TTC549 (cell line): ENCODE results near the gene PAX7.

Experiments used
- FAIRE-seq: peaks from 2 replicates; lab custom pipeline; 2012; peaks lifted over from hg19 to GRCh38; lab: Jason Lieb, UNC

PAX7 gene

DNA sequence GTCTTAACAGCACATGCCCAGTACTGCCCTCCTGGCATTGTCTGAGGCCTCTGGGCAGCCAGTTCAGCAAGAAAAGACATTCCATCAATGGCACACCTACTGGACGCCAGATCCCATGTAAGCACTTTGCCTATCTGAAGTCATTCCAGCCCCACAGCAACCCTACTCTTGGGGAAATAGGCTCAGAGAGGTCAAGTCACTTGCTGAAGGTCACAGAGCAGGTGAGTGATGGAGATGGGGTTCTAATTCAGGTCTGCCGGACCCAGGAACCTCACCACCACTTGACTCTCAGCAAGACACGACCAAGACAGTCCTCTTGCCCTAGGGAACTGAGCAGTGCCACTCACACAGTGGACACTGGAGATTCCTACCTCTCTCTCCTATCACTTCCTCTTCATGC, 79.4 kb downstream of the PAX7 start:
- no peak for FAIRE-seq

GRCh38 chr1:18711003-18711402, 80.4 kb downstream of the PAX7 start:
- no peak for FAIRE-seq

DNA sequence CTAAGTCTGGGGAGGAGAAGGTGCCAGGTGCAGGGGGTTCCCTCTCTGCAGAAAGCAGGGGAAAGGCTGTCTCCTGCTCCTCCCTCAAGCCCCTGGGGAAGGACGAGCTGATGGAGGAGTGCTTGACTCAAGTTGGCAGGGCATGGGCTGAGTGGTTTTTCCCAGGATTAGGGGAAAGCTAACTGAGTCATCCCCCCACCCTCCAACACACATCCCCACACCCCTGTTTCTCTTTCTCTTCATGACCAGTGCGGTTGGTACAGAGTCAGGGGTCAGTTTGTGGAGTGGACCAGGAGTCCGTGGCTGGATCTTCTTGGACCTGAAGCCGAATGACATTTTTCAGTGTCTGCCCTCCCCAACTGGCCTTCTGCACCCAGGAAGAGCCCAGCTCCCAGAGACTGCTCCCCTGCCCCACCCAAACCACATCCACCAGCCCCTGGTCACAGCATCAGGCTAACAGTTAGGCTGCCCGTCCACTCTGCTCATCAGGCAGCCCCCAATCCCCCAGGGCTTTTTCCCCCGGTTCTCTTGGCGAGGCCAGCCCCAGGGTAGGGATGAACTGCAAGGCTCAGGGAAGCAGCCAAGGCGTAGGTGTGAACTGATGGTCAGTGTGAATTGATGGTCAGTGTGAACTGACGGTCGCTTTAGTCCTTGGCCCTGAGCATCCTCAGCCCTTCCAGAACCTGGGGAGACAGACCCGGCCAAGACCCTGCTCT, 81.0 kb downstream of the PAX7 start:
- no peak for FAIRE-seq

DNA sequence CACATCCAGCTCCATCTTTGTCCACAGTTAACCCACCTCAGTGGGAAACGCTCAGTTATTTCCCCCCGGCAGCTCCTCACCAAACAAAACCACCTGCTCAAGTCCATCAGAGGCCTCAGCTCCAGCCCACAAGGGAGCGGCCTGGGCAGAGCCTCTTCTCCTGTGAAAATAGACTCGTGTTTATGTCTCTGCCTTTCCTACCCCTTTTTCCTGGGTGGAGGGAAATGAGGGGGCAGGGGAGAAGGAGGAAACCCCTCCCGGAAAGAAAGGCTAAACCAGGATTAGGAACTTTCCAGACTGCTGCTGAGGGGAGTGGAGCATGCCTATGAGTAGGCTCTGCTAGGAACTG, 81.6 kb downstream of the PAX7 start:
- no peak for FAIRE-seq

DNA sequence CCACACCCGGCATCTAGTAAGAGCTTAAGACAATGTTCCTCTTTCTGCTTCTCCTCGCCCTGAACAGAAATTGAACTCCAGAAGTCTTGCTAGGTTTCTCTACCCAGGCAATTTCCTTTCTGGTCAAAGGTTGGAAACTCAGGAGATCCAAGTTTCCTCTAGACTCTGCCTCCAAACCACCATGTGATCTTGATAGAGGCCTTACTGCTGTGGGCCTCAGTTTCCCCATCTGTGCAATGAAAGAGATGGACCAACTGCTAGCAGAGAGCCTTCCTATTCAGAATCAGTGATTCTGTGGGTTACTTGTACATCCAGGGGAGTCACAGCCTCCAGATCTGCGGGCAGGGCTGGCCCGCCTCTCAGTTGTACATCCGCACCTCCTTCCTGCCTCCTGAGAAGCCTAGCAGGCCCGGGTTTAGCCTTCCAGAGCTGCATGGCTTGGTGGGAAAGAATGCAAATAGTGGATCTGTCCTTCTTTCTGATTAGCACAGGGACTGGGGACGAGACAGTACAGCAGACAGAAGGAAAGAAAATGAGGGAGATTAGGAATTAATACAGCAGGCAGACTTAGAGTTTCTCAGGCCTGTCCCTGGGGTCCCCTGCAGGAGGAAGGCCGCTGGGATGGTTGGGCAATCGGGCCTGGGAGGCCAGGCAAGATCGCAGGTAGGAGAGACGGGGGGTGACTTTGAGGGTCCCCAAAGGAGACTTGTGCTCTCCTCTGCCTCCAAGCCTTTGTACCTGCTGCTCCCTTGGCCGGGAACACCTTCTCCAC, 83.9 kb downstream of the PAX7 start:
- no peak for FAIRE-seq

GRCh38 chr1:18716112-18716784, 85.6 kb downstream of the PAX7 start:
- FAIRE-seq = no peak

- no peak for FAIRE-seq
Measured at GRCh38 chr1:18716785-18717678, 86.4 kb downstream of the PAX7 start.

GRCh38 chr1:18719786-18720451, 89.3 kb downstream of the PAX7 start:
- FAIRE-seq = no peak

DNA sequence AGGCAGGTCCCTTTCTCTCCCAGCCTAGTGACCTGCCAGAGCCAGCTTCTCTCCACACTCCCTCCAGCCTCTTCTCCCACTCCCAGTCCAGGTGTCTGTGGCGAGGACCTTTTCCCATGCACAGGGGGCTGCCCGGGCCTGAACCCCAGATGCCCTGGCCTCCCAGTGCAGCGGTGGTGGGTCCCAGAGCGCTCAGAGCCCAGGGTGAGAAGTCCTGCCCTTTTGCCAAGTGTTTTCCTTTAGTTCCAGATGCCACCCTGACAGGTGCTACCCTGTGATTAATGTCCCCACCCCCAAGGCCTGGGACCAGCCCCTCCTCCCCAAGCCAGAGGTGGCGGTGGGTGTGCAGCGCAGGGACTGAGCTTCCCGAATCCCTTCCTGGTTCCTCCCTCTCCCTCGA, 90.4 kb downstream of the PAX7 start:
- FAIRE-seq = no peak

DNA sequence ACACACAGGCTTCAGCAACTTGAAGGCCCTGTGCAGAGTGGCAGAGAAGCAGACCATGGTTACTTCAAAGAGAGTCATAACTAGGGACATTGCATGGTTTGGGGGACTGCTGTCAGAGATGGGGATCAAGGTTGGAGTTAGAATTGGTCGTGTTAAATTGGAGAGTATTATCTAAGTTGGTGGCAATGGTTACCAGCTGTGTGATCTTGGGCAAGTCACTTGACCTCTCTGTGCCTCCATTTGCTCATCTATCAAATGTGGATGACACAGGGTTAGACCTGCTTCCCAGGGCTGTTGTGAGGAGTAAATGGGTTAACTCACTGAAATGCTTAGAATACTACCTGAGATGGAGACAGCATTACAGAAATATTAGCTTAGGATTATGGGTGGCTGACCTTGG, 91.1 kb downstream of the PAX7 start:
- FAIRE-seq = no peak

GRCh38 chr1:18722270-18722669, 91.6 kb downstream of the PAX7 start:
- FAIRE-seq = no peak

DNA sequence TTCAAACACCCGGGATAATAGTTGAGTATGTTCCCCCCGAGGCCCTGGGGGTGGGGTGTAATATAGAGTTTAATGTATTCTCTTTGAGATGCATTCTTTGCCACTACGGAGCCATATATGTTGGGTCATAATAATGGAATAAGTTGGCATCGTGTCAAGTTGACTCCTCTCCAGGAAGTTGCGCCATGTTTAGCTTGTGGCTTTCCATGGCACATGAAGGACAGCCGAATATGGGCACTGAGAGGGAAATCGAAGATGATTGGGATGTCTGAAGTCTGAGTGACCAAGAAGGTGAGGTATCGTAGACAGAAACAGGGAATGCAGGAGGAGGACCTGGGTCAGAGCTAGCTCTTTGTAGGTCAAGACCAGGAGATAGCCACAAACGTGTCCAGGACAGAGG, 92.6 kb downstream of the PAX7 start:
- FAIRE-seq = no peak

- no peak for FAIRE-seq
Measured at GRCh38 chr1:18723701-18724411, 93.2 kb downstream of the PAX7 start.

DNA sequence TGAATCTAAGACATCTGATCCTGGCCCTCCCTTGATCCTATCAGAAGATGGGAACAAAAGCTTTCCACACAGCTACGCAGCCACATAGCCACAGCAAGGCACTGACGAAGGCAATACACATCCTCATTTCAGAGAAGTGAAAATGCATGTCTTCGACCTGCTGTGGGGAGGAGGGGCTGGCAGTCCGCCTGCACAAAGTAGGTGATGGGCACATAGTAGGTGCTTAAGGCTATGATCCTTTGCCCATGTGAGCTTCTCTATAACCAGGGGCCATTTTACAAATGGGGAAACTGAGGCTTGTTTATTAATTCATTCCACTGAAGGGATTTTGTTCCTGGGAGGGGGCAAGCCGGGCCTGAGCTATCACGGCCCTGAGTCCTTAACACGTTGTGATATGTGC, 94.2 kb downstream of the PAX7 start:
- no peak for FAIRE-seq

DNA sequence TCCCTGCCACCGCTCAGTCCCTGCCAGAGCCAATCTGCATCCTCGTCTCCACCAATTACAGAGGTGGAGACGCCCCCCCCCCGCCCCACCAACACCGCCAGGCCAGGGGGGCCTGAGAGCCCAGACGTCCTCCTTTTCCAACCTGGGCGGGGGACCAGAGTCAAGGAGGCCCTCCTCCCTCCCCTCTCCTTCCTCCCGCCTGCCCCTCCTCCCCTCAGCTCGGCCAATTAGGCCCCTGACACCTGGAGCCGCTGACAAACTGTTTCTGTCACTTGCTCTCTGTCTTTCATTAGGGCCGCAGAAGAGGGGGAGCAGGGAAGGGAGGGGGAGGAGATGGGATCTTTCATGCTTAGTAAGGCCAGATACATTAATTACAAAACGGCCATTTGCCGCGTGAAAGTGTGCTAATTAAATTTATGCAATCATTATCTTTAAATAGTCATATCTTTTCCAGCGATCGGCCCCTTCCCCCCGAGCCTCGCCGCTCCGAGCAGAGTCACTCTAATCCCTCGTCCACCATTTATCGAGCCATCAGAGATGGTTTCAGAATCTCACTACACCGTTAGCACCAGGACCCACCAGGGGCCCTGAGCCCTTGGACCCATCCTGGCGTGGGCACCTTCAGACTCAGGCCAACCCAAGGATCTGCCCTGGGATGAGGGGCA, 94.7 kb downstream of the PAX7 start:
- no peak for FAIRE-seq

GRCh38 chr1:18726368-18726767, 95.7 kb downstream of the PAX7 start:
- no peak for FAIRE-seq

DNA sequence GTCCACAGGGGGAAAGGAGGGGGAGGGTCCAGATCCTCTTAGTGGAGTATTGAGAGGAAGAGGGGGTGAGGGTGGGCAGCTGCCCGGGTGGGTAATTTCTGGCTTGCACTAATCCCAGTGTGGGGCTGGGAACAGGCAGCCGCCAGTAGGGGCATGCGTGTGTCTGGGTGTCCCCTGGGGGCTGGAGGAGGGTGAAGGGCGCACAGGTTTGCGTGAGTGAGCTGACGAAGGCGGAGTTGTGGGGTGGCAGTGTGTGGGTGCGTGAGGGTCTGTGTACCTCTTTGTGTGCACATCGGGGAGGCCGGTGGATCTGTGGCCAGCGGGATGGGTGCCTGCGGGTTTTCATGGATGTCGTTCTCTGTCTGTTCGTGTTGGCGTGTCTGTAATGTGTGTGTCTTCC, 97.3 kb downstream of the PAX7 start:
- FAIRE-seq = no peak

DNA sequence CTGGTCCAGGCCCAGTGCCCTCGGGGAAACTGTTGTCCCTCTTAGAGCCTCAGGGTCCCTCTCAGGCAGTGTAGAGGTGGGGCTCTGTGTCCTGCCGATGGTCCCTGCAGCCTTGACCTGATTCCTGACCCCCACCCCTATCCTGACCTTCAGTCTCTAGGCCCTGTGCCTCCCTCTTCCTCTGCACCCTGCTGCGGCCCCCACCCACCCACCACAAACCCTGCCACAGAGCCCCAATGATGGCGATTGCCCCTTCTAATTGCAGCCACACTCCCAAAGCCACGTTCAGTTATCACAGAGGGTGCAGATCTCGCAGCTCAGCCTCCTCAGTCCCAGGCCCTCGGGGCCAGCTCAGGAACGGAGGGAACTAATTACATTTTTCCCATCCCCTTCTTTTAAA, 99.7 kb downstream of the PAX7 start:
- no peak for FAIRE-seq

- no peak for FAIRE-seq
Measured at GRCh38 chr1:18731148-18731547, 100.5 kb downstream of the PAX7 start.

DNA sequence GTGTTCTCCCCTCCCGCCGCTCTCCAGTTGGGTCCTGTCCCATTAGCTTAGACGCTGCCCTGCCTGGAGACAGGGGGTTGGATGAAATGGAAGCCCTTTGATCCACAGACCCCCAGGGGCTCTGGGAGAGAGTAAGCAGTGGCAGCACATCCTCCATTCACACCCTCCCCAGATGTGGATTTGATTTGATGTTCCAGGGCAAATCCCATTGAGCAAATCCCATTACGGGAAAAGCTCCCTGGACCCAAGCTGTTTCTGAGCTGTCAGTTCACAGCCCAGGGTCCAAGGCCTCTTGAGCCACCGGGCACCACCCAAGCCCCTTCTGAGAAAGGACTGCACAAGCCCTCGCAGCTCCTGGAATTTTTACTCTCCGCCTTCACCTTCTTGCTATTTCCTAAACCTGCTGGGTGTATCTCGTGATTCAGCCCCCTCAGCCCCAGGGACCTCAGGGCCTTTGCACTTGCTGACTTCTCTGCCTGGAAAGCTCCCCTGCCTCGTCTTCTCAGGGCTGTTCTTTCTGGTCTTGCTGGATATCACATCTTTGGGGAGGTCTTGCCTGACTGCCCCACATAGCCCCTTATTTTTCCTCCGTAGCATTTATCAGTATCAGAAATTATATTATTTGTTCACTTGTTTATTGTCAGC, 101.1 kb downstream of the PAX7 start:
- FAIRE-seq = no peak
